ENCODE data around the gene LRP10.
"Not testable (repeated sequence)": the region's sequence is repeated elsewhere in the genome, so short reads cannot be mapped to it uniquely, and the experiment has no call there.

The LRP10 gene

DNA sequence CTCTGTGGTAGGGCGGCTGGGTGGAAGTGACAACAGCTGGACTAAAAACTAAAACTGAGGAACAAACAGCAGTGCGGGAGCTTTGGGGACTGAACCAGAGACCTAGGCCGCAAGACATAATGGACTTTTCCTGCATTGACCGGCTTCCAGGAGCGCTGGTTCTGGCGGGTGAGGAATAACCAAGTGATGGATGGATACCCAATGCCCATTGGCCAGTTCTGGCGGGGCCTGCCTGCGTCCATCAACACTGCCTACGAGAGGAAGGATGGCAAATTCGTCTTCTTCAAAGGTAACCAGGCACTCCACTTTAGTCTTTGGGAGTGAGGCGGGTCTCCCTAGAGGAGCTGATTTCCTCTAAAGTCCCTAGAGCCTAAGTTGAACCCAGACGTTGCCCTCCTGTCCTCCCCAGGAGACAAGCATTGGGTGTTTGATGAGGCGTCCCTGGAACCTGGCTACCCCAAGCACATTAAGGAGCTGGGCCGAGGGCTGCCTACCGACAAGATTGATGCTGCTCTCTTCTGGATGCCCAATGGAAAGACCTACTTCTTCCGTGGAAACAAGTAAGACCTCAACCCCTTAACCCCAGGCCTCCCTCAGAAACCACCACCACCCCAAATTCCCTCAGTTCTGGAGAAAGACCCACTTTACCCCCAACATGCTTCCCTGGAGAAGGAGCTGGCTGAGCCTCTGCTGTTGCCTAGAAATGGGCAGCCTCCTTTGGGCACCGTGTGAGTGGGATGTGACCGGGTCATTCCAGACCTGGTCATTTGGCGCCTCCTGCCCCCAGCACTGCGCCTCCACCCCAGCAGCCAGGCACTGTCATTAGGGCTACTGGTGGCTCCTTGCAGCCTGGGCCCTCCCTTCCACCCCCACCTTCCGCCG, 27.1 kb upstream of the LRP10 start:
- no peak for DNase-seq

DNA sequence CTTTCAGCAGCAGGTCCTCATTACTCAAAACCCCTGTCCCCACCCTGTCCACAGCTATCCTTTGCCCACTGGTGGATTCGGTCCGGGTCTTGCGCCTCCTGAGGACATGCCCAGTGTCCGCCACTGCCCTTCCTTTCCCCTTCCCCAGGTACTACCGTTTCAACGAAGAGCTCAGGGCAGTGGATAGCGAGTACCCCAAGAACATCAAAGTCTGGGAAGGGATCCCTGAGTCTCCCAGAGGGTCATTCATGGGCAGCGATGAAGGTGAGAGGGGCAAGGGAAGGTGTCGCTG, 26.5 kb upstream of the LRP10 start:
- DNase-seq = no peak

DNA sequence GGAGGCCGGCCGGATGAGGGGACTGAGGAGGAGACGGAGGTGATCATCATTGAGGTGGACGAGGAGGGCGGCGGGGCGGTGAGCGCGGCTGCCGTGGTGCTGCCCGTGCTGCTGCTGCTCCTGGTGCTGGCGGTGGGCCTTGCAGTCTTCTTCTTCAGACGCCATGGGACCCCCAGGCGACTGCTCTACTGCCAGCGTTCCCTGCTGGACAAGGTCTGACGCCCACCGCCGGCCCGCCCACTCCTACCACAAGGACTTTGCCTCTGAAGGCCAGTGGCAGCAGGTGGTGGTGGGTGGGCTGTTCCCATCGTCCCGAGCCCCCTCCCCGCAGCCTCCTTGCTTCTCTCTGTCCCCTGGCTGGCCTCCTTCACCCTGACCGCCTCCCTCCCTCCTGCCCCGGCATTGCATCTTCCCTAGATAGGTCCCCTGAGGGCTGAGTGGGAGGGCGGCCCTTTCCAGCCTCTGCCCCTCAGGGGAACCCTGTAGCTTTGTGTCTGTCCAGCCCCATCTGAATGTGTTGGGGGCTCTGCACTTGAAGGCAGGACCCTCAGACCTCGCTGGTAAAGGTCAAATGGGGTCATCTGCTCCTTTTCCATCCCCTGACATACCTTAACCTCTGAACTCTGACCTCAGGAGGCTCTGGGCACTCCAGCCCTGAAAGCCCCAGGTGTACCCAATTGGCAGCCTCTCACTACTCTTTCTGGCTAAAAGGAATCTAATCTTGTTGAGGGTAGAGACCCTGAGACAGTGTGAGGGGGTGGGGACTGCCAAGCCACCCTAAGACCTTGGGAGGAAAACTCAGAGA, 25.5 kb upstream of the LRP10 start:
- DNase-seq = no peak

DNA sequence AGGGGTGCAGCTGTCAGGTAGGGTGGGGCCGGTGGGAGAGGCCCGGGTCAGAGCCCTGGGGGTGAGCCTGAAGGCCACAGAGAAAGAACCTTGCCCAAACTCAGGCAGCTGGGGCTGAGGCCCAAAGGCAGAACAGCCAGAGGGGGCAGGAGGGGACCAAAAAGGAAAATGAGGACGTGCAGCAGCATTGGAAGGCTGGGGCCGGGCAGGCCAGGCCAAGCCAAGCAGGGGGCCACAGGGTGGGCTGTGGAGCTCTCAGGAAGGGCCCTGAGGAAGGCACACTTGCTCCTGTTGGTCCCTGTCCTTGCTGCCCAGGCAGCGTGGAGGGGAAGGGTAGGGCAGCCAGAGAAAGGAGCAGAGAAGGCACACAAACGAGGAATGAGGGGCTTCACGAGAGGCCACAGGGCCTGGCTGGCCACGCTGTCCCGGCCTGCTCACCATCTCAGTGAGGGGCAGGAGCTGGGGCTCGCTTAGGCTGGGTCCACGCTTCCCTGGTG, 24.7 kb upstream of the LRP10 start:
- DNase-seq = no peak

DNA sequence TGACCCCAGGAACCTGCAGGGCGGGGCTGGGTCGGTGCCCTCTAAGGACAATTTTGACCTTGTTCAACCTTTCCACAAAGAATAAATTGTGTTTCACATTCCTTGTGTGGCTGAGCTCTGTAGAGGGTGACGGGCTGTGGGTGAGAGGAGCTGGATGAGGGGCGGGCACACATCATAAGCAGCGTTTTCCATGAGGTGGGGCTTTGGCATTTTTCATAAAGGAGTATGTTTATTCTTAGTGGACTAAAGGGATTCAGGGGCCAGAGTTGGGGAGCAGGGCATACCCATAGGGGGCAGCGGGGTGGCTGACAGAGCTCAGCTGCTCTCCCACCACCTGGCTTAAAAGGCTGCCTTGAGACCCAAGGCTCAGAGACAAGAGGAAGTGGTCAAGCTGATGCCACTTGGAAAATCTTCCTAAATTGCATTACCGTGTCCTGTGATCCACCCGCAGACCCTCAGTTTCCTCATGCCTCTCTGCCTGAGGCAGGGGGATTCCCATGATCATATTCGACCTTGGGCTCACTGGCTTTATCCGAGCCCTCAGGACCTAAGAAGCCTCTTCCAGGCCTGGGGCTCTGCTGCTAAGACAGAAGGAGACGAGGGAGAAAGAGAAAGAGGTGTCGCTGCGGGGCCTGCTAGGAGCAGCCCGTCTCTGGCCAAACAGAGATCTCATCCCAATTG, 23.7 kb upstream of the LRP10 start:
- no peak for DNase-seq

DNA sequence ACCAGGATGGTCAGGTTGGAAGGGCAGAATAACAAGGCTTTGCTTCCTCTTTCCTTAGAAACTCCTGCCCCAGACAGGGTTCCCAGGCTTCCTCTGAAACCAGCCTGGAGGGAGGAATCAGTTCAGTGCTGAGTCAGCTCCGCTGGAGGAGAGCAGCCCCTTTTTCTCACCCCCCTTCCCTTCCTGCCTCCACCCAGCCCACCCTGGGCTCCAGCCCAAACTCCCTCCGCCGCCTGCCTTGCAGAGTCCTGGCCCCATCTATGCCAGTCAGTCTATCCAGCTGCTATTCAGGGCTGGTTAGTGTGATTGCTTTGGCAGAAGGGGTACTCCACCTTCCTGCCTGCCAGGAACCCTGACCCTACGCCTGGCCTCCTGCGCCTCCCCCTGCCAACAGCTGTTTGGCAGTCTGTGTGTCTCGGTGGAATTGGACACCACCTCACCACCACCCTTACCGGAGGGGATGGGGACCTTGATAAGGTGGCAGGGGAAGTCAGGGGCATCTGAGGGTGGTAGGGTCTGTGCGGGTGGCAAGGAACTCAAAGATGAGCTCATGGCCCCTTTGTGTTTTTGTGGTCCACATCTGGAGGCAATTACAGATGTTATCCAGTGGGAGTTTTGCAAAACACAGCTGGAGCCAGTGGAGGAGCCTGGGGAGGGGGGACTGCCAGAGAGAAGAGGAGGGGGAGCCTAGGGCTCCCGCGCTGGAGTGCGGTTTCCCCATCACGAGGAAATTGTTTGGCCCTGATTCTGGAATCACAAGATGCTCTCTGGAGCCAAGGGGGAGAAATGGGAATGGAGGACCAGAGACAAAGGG, 23.0 kb upstream of the LRP10 start:
- no peak for DNase-seq

DNA sequence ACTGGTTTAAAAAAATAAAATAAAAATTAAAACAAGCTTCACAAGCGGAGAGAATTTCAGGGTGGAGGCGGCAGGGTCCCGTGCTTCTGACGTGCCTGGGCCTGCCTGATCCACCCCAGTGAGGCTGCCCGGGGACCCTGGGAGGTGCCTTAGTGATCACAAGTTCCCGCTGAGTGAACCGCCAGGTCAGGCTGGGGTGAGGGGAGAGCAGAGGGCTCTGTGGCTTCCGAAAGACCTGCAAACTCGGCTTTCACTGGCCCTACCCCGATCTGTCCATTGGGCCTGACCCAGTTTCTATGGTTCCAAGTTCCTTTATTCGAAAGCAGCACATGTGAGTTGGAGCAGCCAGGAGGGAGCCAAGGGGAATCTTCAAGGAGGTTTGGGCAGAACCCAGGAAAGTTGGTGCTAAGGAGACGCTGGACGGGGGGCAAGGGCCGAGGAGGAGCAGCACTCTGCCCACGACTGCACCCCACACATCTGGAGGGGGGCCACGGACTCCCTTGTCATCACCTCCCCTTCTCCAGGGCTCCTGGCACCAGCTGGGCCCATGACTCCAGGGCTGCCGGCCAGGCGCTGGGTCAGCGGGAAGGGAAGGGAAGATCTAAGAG, 22.2 kb upstream of the LRP10 start:
- DNase-seq = no peak

DNA sequence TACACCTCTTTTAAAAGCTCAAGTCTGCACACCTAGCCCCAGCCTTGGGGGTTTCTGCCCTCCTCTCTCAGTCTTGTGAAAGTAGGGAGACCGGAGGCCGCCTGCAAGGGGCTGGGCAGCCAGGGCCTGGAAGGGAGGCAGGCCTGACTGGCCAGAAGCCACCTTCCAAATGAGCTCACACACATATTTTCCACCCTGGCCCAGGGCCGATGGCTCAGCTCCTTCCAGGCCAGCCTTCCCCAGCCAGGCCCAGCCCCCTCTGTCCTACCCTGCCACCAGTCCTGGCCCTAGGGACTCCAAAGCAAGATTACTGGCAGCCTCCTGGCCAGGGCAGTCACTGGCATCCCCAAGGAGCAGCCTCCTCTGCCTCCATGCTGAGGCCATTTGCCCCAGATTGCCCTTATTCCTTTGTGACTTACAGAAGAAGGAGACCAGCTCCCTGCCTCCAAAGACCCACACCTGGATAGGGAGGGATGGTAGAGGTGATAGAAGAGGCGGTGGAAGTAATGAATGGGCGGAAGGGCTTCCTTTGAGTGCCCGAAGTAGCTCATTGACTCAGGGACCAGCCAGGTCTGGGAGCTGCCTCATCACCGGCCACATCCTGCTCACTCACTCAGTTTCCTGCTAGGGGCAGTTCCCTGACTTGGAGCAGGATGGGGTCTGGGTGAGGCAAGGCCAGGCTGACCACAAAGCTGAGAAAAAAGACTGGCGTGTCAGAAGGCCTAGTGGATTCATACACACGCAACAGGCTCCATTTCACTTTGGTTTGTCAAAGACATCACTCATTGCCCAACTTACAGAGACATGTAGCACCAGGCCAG, 20.4 kb upstream of the LRP10 start:
- DNase-seq = no peak

DNA sequence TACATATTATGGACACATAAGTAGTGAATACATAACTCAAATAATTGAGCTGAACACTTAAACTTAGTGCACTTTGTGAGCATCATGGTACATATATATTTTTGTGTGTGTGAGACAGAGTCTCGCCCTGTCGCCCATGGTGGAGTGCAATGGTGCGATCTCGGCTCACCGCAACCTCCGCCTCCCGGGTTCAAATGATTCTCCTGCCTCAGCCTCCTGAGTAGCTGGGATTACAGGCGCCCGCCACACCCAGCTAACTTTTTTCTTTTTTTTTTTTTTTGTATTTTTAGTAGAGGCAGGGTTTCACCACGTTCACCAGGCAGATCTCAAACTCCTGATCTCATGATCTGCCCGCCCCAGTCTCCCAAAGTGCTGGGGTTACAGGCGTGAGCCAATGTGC, 19.4 kb upstream of the LRP10 start:
- DNase-seq = not testable (repeated sequence)

DNA sequence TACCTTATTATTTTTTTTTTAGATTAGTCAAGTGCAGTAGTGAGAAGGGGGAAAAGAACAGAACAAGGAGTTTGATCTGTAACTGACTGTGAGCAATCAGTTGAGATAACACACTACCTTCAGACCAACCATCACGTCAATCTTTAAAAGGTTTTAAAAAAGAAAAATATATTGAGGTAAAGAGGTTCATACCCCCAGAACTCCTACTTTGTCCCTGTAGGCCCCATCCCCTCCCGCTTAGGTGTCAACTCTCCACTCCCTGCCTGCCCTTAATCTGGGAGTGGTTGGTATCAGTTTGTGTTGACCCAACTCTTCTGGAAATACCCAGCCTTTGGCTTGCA, 19.0 kb upstream of the LRP10 start:
- no peak for DNase-seq

DNA sequence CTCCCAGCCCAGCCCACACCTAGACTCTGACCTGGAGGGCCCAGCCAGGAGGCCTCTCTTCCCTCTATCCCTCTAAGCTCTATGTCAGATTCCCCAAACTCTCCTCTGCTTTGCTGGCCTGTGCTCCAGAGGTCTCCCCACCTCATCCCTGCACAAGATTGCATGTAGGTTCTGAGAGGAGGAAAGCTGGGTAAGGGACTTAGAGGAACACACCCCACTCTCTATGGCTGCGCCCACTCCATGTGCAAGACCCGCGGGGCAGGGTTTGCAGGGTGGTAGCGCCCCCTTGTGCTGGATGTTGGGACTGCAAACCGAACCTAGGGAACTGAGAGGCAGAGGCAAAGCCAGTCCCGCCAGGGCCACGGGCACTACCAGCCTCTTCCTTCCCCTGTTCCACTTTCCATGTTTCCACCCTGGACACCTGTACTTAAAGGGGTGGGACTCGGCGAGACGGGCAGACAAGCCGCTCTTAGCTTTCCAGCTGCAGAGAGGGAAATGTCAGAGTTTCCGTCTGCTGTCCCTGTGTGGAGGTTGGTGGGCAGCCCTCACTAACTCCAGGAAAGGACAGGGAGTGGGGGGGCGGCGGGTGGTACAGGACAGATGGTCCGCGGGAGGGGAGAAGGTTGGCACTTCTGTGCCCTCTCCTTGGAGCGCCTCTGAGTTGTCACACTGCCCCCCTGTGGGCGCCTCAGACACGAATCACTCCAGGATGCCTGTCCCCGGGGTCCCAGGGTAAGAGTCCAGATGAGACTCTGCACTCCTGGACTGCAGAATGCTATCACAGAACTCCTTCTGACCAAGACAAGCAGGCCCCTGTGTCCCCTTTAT, 18.4 kb upstream of the LRP10 start:
- peak; percentile 90 to 94 for DNase-seq

DNA sequence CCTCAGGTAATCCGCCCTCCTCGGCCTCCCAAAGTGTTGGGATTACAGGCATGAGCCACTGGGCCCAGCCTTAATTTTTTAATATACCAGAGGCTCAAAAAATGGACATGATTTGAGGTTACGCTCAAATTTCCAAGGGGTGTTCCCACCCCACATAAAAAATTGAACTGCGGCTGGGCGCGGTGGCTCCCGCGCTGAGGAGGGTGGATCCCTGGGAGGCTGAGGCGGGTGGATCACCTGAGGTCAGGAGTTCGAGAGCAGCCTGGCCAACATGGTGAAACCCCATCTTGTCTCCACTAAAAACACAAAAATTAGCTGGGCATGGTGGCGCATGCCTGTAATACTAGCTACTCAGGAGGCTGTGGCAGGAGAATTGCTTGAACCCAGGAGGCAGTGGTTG, 17.2 kb upstream of the LRP10 start:
- DNase-seq = not testable (repeated sequence)

DNA sequence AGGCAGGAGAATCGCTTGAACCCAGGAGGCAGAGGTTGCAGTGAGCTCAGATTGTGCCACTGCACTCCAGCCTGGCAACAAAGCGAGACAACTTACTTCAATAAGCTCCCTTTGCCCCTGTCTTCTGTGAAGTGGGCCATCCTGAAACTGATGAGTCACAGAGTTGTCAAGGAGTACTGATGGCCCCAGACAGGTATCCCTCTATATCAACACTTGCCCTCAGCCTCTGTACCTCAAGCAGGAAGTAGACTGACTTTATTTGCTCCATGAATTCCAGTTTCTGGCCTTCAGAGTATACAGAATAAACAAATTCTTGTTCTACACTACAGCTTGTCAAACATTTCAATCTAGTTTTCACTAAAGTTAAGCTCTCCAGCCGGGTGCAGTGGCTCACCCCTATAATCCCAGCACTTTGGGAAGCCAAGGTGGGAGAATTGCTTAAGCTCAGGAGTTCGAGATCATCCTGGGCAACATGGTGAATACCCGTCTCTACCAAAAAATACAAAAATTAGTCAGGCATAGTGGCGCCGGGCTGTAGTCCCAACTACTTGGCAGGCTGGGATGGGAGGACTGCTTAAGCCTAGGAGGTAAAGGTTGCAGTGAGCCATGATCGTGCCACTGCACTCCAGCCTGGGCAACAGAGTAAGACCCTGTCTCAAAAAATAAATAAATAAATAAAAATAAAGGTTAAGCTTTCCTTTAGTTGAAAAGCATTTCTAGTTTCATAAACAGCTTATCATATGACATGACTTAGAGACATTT, 16.4 kb upstream of the LRP10 start:
- no peak for DNase-seq

DNA sequence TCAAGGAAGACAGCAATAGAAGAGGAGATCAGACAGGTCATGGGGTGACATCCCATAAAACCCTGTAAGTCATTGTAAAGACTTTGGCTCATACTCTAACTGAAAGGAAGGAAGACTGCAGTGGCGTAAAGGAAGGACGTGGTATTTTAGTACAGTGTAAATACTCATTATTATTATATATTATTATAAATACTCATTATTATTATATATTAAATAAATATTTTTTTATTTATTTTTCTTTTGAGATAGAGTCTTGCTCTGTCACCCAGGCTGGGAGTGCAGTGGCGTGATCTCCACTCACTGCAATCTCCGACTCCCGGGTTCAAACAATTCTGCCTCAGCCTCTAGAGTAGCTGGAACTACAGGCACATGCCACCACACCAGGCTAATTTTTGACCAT, 15.1 kb upstream of the LRP10 start:
- no peak for DNase-seq

DNA sequence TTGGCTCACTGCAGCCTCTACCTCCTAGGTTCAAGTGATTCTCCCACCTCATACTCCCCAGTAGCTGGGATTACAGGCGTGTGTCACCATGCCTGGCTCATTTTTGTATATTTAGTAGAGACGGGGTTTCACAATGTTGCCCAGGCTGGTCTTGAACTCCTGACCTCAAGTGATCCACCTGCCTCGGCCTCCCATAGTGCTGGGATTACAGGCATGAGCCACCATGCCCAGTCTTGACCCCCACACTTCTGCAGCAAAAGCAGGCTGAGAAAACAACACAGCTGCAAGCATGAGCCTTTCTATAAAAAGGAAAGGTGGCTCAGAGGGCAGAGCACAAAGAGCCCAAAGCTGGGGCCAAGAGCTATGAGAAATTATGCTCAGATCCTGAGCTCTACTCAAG, 11.2 kb upstream of the LRP10 start:
- not testable (repeated sequence) for DNase-seq

DNA sequence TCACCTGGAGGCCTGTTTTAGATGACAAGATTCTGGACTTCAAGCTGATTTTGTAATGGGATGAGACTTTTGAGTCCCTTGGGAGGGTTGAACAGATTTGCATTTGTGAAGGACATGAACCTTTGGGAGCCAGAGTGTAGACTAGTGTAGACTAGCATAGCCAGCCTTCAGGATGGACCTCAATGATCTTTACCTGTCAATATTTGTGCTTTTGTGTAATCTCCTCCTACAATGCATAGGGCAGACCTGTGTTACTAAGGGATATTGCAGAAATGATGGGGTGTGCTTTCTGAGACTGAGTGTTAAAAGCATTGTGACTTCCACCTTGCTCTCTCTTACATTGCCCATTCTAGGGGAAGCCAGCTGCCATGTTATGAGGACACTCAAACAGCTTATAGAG, 9.9 kb upstream of the LRP10 start:
- no peak for DNase-seq

DNA sequence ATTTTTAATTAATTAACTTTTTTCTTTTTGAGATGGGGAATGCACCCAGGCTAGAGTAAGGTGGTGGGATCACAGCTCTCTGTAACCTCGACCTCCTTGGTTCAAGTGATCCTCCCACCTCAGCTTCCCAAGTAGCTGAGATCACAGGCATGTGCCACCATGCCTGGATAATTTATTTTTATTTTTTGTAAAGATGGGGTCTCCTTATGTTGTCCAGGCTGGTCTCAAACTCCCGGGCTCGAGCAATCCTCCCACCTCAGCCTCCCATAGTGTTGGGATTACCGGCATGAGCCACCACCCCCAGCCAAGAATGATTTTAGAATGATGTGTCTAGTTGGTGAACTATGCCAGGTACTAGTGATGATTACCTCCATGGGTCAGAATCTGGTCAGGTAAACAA, 6.6 kb upstream of the LRP10 start:
- DNase-seq = no peak

DNA sequence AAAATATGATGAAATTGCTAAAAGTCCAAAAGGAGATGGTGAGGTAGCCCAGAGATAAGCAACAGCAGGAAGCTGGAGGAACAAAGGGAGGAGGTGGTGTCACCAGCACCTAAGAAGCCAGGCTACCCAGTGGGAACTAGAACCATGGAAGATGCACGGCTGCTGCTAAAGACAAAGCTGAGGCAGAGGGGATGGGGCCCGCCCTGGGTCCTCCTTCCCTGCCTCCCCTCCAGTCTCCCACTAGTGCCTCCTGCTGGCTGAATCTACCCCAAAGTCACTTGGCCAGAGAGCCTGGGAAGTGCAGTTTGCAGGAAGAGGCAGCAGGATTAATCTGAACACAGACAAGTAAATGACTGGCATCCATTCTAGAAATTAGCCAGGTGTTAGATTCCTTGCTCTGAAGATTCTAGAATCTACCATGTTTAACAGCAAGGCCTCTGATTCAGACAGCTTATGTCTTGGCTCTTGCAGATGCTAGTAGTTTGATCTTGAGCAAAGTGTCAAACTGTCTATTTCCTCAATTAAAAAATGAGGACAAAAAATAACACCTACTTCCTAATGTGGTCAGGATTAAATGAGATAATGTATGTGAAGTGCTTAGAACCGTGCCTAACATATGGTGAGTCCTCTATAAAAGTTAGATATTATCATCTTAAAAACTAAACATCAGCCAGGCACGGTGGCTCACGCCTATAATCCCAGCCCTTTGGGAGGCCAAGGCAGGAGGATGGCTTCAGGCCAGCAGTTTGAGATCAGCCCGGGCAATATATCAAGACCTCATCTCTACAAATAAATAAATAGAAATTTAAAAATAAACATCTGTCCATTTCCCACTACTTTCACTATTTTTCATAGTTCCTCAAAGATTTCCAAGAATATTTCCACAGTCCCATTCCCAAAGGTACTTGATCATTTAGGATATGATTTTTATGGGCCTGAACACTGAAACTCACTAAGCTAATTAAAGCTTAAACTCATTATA, 5.8 kb upstream of the LRP10 start:
- DNase-seq = no peak

DNA sequence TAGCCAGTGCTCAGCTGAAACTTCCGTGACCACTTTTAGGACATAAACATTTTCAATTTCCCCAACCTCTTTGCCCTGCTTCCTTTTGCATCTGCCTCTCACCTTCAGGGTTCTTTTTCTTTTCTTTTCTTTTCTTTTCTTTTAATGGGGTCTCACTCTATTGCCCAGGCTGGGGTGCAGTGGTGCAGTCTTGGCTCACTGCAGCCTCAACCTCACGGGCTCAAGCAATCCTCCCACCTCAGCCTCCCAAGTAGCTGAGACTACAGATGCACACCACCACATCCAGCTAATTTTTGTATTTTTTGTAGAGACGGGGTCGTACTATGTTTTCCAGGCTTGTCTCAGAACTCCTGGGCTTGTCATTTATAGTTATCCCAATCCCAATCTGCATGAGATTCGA, 4.7 kb upstream of the LRP10 start:
- DNase-seq = no peak
